OCI-LY7 (cell line): ENCODE results near the gene LDB3. TPM values are rescaled to one million over a fixed set of nuclear protein-coding genes. Genes with fewer than 3 reads are reported as not detected.

Source experiments
- BruUV-seq: library from RNA; stranded (reverse); fragments of 400-500 nt; replicated peaks from 2 replicates; lab custom pipeline; 2021; lab: Mats Ljungman, UMichigan
- CTCF ChIA-PET: fragments of 300-600 bp; sonication (Branson Sonifier 250); formaldehyde crosslinking; loops from one replicate; lab custom pipeline; 2022; ENCODE audit warnings: antibody characterized with exemption; ENCODE audit not compliant: unreplicated experiment; lab: Charles Lee
- POLR2A ChIA-PET: fragments of 300-600 bp; sonication (Branson Sonifier 250); formaldehyde crosslinking; loops from one replicate; lab custom pipeline; 2022; ENCODE audit warnings: antibody characterized with exemption; lab: Charles Lee
- DNase-seq: peaks from one replicate; pipeline ENCODE4 v3.0.0-alpha.2; 2015; ENCODE audit warnings: low spot score
- H2AFZ ChIP-seq: fragments of 200-600 bp; sonication (generic), shearing (Covaris generic); 2 replicates; pipeline ENCODE4 v1.6.1; 2014; ENCODE audit warnings: mild to moderate bottlenecking, antibody characterized with exemption, low read length, moderate library complexity
- H3K27ac ChIP-seq: fragments of 200-600 bp; sonication (generic); 2 replicates; pipeline ENCODE4 v1.5.1; 2014; ENCODE audit warnings: mixed run types, low read depth, mild to moderate bottlenecking, moderate library complexity, low read length, inconsistent platforms; ENCODE audit not compliant: poor library complexity, severe bottlenecking
- H3K36me3 ChIP-seq: fragments of 200-600 bp; sonication (generic); 2 replicates; pipeline ENCODE4 v1.6.1; 2014; ENCODE audit warnings: mild to moderate bottlenecking, antibody characterized with exemption, low read length, moderate library complexity, mixed read lengths; ENCODE audit not compliant: insufficient read depth
- H3K4me1 ChIP-seq: fragments of 200-600 bp; sonication (generic); 2 replicates; pipeline ENCODE4 v1.5.1; 2014; ENCODE audit warnings: mild to moderate bottlenecking, low read length; ENCODE audit not compliant: insufficient read depth, poor library complexity, severe bottlenecking
- H3K4me2 ChIP-seq: fragments of 200-600 bp; sonication (generic); 2 replicates; pipeline ENCODE4 v1.6.1; 2014; ENCODE audit warnings: mild to moderate bottlenecking, low read length
- H3K4me3 ChIP-seq: fragments of 200-600 bp; sonication (generic); 2 replicates; pipeline ENCODE4 v1.5.1; 2014; ENCODE audit warnings: mild to moderate bottlenecking, low read depth, low read length; ENCODE audit not compliant: poor library complexity, severe bottlenecking
- H3K79me2 ChIP-seq: fragments of 200-600 bp; sonication (generic); 2 replicates; pipeline ENCODE4 v1.6.1; 2016; ENCODE audit warnings: low read depth, mild to moderate bottlenecking, low read length, moderate library complexity, mixed read lengths; ENCODE audit not compliant: insufficient read depth
- H3K9me2 ChIP-seq: fragments of 200-600 bp; sonication (generic); 2 replicates; pipeline ENCODE4 v1.6.1; 2016; ENCODE audit warnings: mild to moderate bottlenecking, low read length, mixed read lengths; ENCODE audit not compliant: insufficient read depth
- H3K9me3 ChIP-seq: fragments of 200-600 bp; sonication (generic); 2 replicates; pipeline ENCODE4 v1.6.1; 2014; ENCODE audit warnings: mild to moderate bottlenecking, mixed run types, low read length, mixed read lengths
- H4K20me1 ChIP-seq: fragments of 200-600 bp; sonication (generic); 2 replicates; pipeline ENCODE4 v1.6.1; 2014; ENCODE audit warnings: mild to moderate bottlenecking, antibody characterized with exemption, low read length, moderate library complexity, mixed read lengths; ENCODE audit not compliant: insufficient read depth
- EZH2phosphoT487 ChIP-seq: fragments of 200-600 bp; sonication (generic); IDR thresholded peaks from 2 replicates; pipeline ENCODE4 v1.6.1; 2018; ENCODE audit warnings: low read depth, borderline replicate concordance, mild to moderate bottlenecking, mixed run types, antibody characterized with exemption, low read length, moderate library complexity, mixed read lengths
- intact Hi-C: fragments of 100-400 bp; cut with micrococcal nuclease; formaldehyde crosslinking; loops from one replicate; pipeline ENCODE4 v1.10.0; 2022; ENCODE audit not compliant: unreplicated experiment
- total RNA-seq, 2 experiments: library from RNA; depleted of rRNA in 1 of 2; stranded (reverse); fragments of >200 nt in 1 of 2; shearing (Covaris generic) in 1 of 2; gene quantifications; 2 replicates each; pipeline ENCODE4 v1.2.3, GENCODE V29; 2014 to 2022
- TF ChIP-seq, protein P1 (sequence below): fragments of 200-600 bp; sonication (generic); conservative IDR thresholded peaks from 2 replicates; pipeline ENCODE4 v1.5.1; 2014; ENCODE audit warnings: mild to moderate bottlenecking, antibody characterized with exemption, low read length, moderate library complexity, mixed read lengths

Gene LDB3
- total RNA-seq, 2 experiments from 2014 or later: 0.08 TPM; not detected in 1

DNA sequence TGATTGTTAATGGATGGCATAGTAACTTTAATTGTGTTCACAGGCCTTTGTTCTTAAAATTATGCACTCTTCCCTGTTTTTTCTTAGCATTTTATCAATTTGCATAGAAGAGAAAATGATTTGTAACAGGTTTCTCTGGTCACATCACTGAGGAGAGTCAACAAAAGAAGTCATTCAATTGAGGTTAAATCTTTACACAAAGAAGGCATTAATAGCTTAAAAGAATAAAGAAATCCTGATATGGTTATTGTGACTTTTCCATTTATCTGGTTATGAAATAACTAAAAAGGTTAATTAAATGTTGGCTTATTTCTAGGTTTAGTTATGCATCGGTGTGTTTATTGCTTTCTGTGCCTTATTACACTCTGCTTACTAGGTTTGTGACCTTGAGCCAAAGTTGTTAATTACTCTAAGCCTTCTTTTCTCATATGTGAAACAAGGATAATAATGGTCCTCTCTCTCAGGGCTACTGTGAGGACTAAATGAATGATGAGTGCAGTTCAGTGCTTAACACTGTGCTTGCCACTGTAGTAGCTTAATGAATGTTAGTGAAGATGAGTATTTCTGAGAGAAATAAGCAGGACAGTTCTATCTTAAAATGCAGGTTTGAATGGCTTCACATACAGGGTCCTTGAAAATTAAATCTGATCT is 100.2 kb downstream of the LDB3 start:
- Histone ChIP-seq H3K4me2 (no peak overlapping the region), H3K4me3 (no peak overlapping the region), H3K4me1 (no peaks in the 10 kb centered on the region), H3K36me3 (no peaks in the 10 kb centered on the region), H3K79me2 (no peaks in the 10 kb centered on the region), H3K27ac (no peak overlapping the region), H2AFZ (no peak overlapping the region), H3K9me2 (no peaks in the 10 kb centered on the region), H3K9me3 (no peaks in the 10 kb centered on the region), H4K20me1 (no peaks in the 10 kb centered on the region)
- CTCF ChIA-PET: no interaction called here
- POLR2A ChIA-PET: interaction anchor here (0.7 to 0.8 kb wide), 3 partner anchors 10 to 215 kb away, joined by 3 read pairs; no protein-coding TSS in a partner anchor
- DNase-seq: no peak
- TF ChIP-seq, protein P1, sequence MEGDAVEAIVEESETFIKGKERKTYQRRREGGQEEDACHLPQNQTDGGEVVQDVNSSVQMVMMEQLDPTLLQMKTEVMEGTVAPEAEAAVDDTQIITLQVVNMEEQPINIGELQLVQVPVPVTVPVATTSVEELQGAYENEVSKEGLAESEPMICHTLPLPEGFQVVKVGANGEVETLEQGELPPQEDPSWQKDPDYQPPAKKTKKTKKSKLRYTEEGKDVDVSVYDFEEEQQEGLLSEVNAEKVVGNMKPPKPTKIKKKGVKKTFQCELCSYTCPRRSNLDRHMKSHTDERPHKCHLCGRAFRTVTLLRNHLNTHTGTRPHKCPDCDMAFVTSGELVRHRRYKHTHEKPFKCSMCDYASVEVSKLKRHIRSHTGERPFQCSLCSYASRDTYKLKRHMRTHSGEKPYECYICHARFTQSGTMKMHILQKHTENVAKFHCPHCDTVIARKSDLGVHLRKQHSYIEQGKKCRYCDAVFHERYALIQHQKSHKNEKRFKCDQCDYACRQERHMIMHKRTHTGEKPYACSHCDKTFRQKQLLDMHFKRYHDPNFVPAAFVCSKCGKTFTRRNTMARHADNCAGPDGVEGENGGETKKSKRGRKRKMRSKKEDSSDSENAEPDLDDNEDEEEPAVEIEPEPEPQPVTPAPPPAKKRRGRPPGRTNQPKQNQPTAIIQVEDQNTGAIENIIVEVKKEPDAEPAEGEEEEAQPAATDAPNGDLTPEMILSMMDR: no peak
- TF ChIP-seq EZH2phosphoT487: no peak
- no TSS peak for BruUV-seq
- intact Hi-C loops: no loop called here

DNA sequence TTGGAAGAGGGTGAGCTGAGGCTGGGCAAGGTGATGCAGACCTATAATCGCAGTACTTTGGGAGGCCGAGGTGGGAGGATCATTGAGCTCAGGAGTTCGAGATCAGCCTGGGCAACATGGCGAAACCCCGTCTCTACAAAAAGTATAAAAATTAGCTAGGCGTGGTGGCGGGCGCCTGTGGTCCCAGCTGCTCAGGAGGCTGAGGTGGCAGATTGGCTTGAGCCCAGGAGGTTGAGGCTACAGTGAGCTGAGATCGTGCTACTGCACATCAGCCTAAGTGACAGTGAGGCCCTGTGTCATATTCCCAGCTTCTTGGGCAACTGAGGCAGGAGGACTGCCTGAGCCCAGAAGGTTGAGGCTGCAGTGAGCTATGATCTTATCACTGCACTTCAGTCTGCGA is 101.7 kb downstream of the LDB3 start:
- POLR2A ChIA-PET: interaction anchor here (0.6 kb wide), 1 partner anchor 29 kb away, joined by 4 read pairs; no protein-coding TSS in a partner anchor
- BruUV-seq: no TSS peak

More for the DNA sequence above, 101.7 kb downstream of the LDB3 start:
- no peak for DNase-seq
- intact Hi-C loops: no loop called here
- Histone ChIP-seq H2AFZ (no peak overlapping the region), H3K79me2 (no peaks in the 10 kb centered on the region), H3K4me3 (no peak overlapping the region), H3K27ac (no peak overlapping the region), H3K9me3 (no peaks in the 10 kb centered on the region), H3K4me2 (no peak overlapping the region), H3K4me1 (no peaks in the 10 kb centered on the region), H3K9me2 (no peaks in the 10 kb centered on the region), H4K20me1 (no peaks in the 10 kb centered on the region), H3K36me3 (no peaks in the 10 kb centered on the region)
- TF ChIP-seq, protein P1: no peak
- no peak for TF ChIP-seq EZH2phosphoT487
- CTCF ChIA-PET: no interaction called here
